CD4-positive, alpha-beta T cell treated with Interleukin-12 subunit alpha and Interleukin-12 subunit beta, for 1 hour (primary cell): ENCODE results near the gene STARD13.

ENCODE experiments used
- DNase-seq: peaks from one replicate; pipeline ENCODE4 v3.0.0-alpha.2; 2020

The STARD13 gene

GRCh38 chr13:33108620-33109019 lies 176.9 kb downstream of the STARD13 start:
- no peak for DNase-seq

GRCh38 chr13:33107361-33107760 lies 178.2 kb downstream of the STARD13 start:
- no peak for DNase-seq

- DNase-seq, result no peak
Measured at GRCh38 chr13:33106656-33107360, 178.7 kb downstream of the STARD13 start.

GRCh38 chr13:33105387-33106005 lies 180.1 kb downstream of the STARD13 start:
- no peak for DNase-seq

- DNase-seq, result no peak
Measured at GRCh38 chr13:33103457-33103856, 182.1 kb downstream of the STARD13 start.

GRCh38 chr13:33101835-33102234 lies 183.7 kb downstream of the STARD13 start:
- DNase-seq, result no peak

GRCh38 chr13:33100886-33101285 lies 184.7 kb downstream of the STARD13 start:
- no peak for DNase-seq

GRCh38 chr13:33099860-33100259 lies 185.7 kb downstream of the STARD13 start:
- no peak for DNase-seq

GRCh38 chr13:33096886-33097605 lies 188.5 kb downstream of the STARD13 start:
- no peak for DNase-seq

DNA sequence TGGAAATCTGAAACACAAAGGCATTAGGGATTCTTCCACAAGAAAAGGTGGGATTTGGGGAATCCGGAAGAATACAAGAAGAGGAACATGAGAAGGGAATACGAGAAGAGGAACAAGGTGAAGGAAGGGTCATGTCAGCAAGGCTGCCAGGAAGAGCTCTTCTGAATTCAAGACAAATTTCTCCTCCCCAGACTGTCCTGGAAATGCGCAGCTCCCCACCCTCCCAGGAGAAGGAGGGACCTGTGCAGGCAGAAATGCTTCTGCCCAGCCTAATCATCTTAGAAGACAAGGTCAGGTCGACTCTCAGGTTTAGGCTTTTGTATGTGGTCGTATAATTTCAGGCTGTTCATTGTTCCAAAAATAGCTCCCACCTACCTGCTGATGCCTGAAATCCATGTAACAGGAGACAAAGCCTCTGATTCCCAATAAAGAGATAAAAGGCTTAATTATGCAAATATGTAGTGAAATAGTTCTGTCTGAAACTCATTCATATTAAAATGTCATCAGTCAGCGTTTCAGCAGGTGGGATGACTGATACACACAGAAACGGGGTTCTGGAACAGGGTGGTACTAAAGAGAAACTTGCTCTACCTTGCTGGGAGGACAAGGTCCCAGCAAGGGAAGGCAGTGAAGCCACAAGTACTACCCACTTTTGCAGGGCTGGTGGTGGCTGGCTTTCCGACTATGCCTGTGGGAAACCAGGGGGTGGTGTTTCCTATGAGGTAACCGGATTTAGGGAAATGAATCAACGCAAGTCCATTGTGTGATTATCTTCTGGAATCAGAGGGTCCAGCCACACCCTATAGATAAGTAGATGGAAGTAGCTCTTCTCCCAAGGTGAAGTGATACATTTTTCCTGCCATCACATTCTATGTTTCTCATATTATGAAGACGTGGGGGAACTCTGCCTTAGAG lies 193.2 kb downstream of the STARD13 start:
- no peak for DNase-seq

DNA sequence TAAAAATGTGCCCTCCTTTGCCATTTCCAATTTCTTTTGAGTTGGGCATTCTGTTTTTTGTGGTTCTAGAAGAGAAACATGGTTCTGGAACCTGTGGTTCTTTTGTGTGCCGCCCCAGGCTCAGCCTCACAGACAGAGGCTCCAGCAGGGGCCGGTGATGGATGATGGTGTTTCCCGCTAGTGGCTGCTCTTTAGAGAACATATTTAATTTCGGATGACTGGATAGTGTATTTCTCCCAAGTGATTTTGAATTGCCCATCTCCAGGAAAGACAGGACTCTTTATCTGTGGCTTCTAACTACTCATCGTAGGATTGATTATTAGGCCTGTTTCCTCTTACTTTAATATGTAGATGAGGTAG lies 194.2 kb downstream of the STARD13 start:
- DNase-seq, result no peak

DNA sequence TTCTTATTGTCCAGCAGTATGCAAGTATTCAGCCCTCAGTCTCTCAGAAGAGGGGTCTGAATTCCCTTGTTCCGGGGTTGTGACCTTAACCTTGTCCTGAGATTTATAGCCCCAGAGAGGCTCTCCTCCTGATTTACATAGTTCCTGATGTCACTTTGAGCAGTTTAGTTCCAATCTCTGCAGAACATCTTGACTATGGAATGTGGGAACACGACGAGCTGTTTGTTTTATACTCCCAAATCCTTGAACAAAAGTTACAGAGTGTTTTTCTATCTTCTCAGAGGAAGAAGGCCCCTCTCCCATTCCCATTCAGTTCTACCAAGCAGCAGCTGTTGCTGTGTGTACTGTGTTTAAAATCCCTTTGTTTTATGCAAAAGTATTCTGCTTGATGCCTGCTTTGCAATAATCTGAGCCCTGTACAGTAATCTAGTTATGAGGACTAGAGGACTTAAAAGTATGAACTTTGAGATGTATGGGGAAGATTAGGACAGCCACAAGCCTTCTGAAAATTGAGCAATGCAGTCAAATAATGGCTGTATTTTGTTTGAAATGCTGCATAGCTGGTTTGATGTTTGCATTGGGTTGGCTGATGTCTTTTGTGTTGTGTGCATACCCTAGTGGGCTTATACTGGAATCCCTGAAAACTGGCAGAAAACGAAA lies 194.7 kb downstream of the STARD13 start:
- no peak for DNase-seq

DNA sequence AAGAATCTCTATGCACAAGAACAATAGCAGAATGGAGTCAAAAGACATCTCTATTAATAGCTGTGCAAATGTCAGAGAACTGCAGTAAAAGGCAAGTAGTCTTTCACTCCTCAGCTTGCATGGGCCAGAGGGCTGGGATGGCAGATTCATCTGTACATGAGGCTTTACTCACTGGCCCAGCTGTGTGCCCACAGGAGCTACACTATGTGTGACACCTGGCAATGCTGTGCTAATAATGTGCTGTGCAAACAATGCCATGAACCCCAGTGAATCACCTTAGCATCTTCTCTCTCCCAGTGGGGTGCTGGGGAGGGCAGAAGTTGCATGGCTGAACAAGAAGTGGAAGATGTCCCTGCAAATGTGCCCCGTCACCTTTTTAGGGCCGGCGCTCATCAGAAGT lies 196.2 kb downstream of the STARD13 start:
- DNase-seq, result no peak

GRCh38 chr13:33087790-33088189 lies 197.8 kb downstream of the STARD13 start:
- DNase-seq, result no peak

DNA sequence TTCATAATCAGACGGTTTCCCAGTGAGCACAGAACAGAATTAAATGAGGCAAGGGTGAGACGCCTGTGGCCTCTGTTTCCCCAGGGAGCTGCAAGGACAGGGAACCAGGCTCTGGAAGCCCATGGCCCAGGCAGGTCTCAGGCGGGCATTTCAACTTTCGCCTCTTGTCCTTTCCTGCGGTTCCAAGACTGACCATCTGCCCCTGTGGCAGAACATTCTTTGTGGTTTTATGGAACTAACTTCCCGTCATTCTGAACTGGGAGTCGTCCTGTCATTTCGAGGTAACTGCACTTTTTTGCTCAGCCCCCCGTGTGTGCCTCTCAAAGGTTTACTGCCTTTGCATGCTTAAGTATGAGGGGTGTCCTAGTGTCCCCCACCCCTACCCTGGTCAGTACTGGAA lies 198.5 kb downstream of the STARD13 start:
- DNase-seq, result no peak

DNA sequence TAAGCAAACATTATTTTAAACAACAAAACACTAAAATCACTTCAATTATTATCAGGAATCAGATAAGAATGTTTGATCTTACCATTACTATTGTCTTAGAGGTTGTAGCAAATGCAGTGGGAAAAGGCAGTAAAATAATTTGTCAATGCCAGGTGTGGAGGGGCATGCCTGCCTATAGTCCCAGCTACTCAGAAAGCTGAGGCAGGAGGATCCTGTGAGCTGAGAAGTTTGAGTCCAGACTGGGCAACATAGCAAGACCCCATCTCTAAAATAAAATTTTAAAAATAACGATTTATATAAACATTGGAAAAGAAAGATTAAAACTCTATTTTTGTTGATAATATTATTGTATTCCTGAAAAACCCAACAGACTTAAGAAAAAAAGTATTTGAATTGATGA lies 202.5 kb downstream of the STARD13 start:
- DNase-seq, result no peak

GRCh38 chr13:33081666-33082065 lies 203.9 kb downstream of the STARD13 start:
- no peak for DNase-seq

GRCh38 chr13:33080972-33081590 lies 204.5 kb downstream of the STARD13 start:
- DNase-seq, result no peak

DNA sequence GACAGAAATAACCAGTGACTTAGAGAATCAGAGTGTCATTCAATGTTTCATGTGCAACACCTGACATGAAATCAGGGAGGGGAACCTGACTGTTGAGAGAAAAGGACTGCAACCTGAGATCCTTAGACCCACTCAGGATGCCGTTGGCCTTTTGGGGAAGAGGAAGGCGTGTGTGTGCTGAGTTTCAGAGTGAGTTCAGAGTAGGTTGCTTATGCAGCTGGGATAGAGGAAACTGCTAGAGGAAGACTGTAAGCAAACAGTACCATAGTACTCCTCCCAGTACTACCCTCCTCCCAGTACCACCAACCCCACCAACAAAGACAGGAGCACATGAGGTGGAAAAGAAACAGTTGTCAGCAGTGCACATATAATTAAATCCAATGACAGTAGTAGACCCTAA lies 205.6 kb downstream of the STARD13 start:
- DNase-seq, result no peak

- no peak for DNase-seq
Measured at GRCh38 chr13:33078263-33078662, 207.3 kb downstream of the STARD13 start.

GRCh38 chr13:33076001-33076992 lies 209.3 kb downstream of the STARD13 start:
- DNase-seq, result no peak
